Small intestine (tissue), 7 donors: ENCODE measurements around the gene FNDC7. TPM values are rescaled to one million over a fixed set of nuclear protein-coding genes. Genes with fewer than 3 reads are reported as not detected.
A peak's percentile ranks its signal among the peaks of the same experiment; 100 is the strongest.

Experiments used
- DNase-seq, 2 donors: peaks; one replicate each; pipeline versions ENCODE4 v3.0.0 to v3.0.0-alpha.2; 2013
- FAIRE-seq: peaks from 2 replicates; lab custom pipeline; 2012; peaks lifted over from hg19 to GRCh38; lab: Jason Lieb, UNC
- H3K27ac ChIP-seq, 3 donors: one replicate each; pipeline ENCODE4 v1.5.1; 2013; ENCODE audit warnings: low read length in 2 of 3, mild to moderate bottlenecking in 2 of 3, control low read depth in 1 of 3, inconsistent platforms in 1 of 3, low read depth in 1 of 3, moderate library complexity in 1 of 3
- H3K27me3 ChIP-seq, 3 donors: one replicate each; pipeline ENCODE4 v1.6.1; 2013; ENCODE audit warnings: low read length in 3 of 3, inconsistent platforms in 1 of 3; ENCODE audit not compliant: control insufficient read depth in 3 of 3, insufficient read depth in 3 of 3
- H3K36me3 ChIP-seq, 3 donors: one replicate each; pipeline ENCODE4 v1.6.1; 2013; ENCODE audit warnings: low read length in 3 of 3, inconsistent platforms in 1 of 3, low read depth in 1 of 3, mild to moderate bottlenecking in 1 of 3, moderate library complexity in 1 of 3; ENCODE audit not compliant: control insufficient read depth in 3 of 3, insufficient read depth in 2 of 3
- H3K4me1 ChIP-seq, 3 donors: one replicate each; pipeline ENCODE4 v1.6.1; 2013; ENCODE audit warnings: low read length in 2 of 3, inconsistent platforms in 1 of 3, low read depth in 1 of 3, mild to moderate bottlenecking in 1 of 3, moderate library complexity in 1 of 3; ENCODE audit not compliant: control insufficient read depth in 3 of 3, insufficient read depth in 2 of 3
- H3K4me3 ChIP-seq, 3 donors: one replicate each; pipeline ENCODE4 v1.5.1; 2013; ENCODE audit warnings: low read length in 3 of 3, control low read depth in 1 of 3, inconsistent platforms in 1 of 3, low read depth in 1 of 3, mild to moderate bottlenecking in 1 of 3, moderate library complexity in 1 of 3
- H3K9me3 ChIP-seq, 2 donors: one replicate each; pipeline ENCODE4 v1.6.1; 2013; ENCODE audit warnings: low read depth in 1 of 2, low read length in 1 of 2; ENCODE audit not compliant: control insufficient read depth in 2 of 2, insufficient read depth in 1 of 2
- WGBS, 3 donors: extraction: QIAGEN DNeasy Blood & Tissue Kit; methylation state at CpG; one replicate each; pipeline ENCODE4 v1.1.7; 2013; 5-methylcytosine and 5-hydroxymethylcytosine counted together
- polyA plus RNA-seq, 4 donors: library from polyadenylated mRNA; stranded (reverse) in 3 of 4; unstranded in 1 of 4; fragments of 200-250 nt in 3 of 4; fragments of 120-200 nt in 1 of 4; gene quantifications; one replicate each; pipeline versions ENCODE4 v1.2.1 to v1.2.3, GENCODE V29; 2013
- donor health status: healthy with polysubstance abuse.
- donor health status: control.
- donor health status: control.
- donor health status: Bipolar disorder and iron deficiency.
- donor health status: healthy.

The FNDC7 gene
- polyA plus RNA-seq, 4 donors = not detected

DNA sequence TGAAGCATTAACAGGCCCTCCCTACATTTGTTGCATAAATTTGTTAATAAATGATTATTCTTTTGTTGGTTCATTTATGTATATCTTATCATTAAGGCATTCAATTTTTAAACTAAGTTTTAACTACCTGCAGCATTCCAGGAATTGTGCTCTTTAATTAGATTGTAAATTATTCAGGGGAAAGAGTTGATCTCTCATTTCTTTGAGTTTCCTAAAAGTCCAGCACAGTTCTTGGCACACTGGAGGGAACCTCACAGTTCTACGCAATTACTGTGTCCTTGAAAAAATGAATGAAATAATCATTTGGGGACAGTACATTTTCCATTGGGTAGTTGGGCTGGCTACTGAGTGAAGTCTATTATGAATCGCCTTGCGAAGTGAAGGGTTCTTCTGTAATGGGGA is 33.3 kb downstream of the FNDC7 start:
- H3K27ac ChIP-seq = peak overlapping the region; percentile 27 to 99 (median 96)
- H3K9me3 ChIP-seq = no peaks in the 10 kb centered on the region
- H3K4me3 ChIP-seq = no peak overlapping the region
- peaks cover 0 to 4% (median 0%) of the 10 kb centered on the region in 3 donors for H3K27me3 ChIP-seq
- DNase-seq (no peak), FAIRE-seq (no peak)
- H3K4me1 ChIP-seq = no peaks in the 10 kb centered on the region
- 40 to 50% (median 46%) methylated on average over 3 of the region's 3 CpGs for WGBS, 3 donors
- peaks cover 0 to 5% (median 0%) of the 10 kb centered on the region in 3 donors for H3K36me3 ChIP-seq

GRCh38 chr1:108746382-108747170 is 33.9 kb downstream of the FNDC7 start, which contains the start of gene STXBP3:
TSS of gene STXBP3 (plus strand) at chr1:108746674. CDS start at chr1:108746738, 64 bp downstream.
- WGBS, 3 donors = 0% methylated on average over 66 to 75 of the region's 75 CpGs
- Histone ChIP-seq H3K36me3 (peaks cover 0 to 5% (median 0%) of the 10 kb centered on the region in 3 donors), H3K4me1 (no peaks in the 10 kb centered on the region), H3K27me3 (peaks cover 0 to 4% (median 0%) of the 10 kb centered on the region in 3 donors), H3K27ac (peak within 1 kb of the TSS; percentile 96 to 99 (median 97)), H3K9me3 (no peaks in the 10 kb centered on the region), H3K4me3 (peak within 1 kb of the TSS; percentile 50 to 92 (median 64))
- no peak for FAIRE-seq
- DNase-seq = peak; percentile 97 to 99

GRCh38 chr1:108747171-108747850 is 34.6 kb downstream of the FNDC7 start:
- WGBS, 3 donors = 0 to 1% (median 0%) methylated on average over 15 of the region's 15 CpGs
- no peaks in the 10 kb centered on the region for H3K4me1 ChIP-seq
- H3K27ac ChIP-seq = peak overlapping the region; percentile 96 to 99 (median 97)
- DNase-seq (peak; percentile 78 to 87), FAIRE-seq (no peak)
- peaks cover 0 to 5% (median under 1%) of the 10 kb centered on the region in 3 donors for H3K36me3 ChIP-seq
- H3K9me3 ChIP-seq = no peaks in the 10 kb centered on the region
- H3K4me3 ChIP-seq = peak overlapping the region; percentile 50 to 92 (median 64)
- peaks cover 0 to under 1% (median 0%) of the 10 kb centered on the region in 3 donors for H3K27me3 ChIP-seq

- DNase-seq (no peak), FAIRE-seq (no peak)
- Histone ChIP-seq H3K4me3 (no peak overlapping the region), H3K9me3 (no peaks in the 10 kb centered on the region), H3K27me3 (no peaks in the 10 kb centered on the region), H3K36me3 (peaks cover 0 to 5% (median 2%) of the 10 kb centered on the region in 3 donors), H3K4me1 (no peaks in the 10 kb centered on the region), H3K27ac (peak overlapping the region in 1 of 3 donors; percentile 99)
- WGBS, 3 donors = 83 to 85% (median 83%) methylated on average over 3 of the region's 3 CpGs
These were observed 35.2 kb downstream of the FNDC7 start for GRCh38 chr1:108747898-108748297.

DNA sequence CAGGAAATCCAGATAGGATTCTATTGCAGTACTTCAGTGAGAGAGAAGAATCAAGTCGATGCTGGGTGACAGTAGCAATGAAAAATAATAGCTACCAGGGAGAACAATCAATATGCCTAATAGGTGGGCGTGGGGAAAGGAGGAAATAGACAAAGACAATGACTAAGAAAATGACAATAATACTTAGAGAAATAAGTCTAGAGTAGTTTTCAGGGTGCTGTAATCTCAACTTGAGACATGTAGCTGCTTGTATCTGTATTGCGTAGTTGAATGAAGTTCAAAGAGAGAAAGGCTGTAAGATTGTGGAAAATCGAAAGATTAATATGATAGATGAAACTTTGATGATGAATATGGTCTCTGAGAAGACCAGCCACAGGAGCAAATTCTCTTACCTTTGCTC is 36.4 kb downstream of the FNDC7 start:
- H3K9me3 ChIP-seq = no peaks in the 10 kb centered on the region
- 79 to 87% (median 81%) methylated on average over 4 of the region's 4 CpGs for WGBS, 3 donors
- DNase-seq (no peak), FAIRE-seq (no peak)
- no peaks in the 10 kb centered on the region for H3K4me1 ChIP-seq
- no peak overlapping the region for H3K27ac ChIP-seq
- no peaks in the 10 kb centered on the region for H3K27me3 ChIP-seq
- H3K4me3 ChIP-seq = no peak overlapping the region
- peaks cover 0 to 8% (median 2%) of the 10 kb centered on the region in 3 donors for H3K36me3 ChIP-seq

GRCh38 chr1:108750476-108751181 is 37.9 kb downstream of the FNDC7 start:
- H3K36me3 ChIP-seq = peaks cover 0 to 9% (median 2%) of the 10 kb centered on the region in 3 donors
- no peaks in the 10 kb centered on the region for H3K9me3 ChIP-seq
- H3K27ac ChIP-seq = no peak overlapping the region
- DNase-seq (no peak), FAIRE-seq (no peak)
- H3K4me3 ChIP-seq = no peak overlapping the region
- H3K27me3 ChIP-seq = no peaks in the 10 kb centered on the region
- WGBS, 3 donors = 78 to 94% (median 90%) methylated on average over 1 of the region's 1 CpG
- no peaks in the 10 kb centered on the region for H3K4me1 ChIP-seq

DNA sequence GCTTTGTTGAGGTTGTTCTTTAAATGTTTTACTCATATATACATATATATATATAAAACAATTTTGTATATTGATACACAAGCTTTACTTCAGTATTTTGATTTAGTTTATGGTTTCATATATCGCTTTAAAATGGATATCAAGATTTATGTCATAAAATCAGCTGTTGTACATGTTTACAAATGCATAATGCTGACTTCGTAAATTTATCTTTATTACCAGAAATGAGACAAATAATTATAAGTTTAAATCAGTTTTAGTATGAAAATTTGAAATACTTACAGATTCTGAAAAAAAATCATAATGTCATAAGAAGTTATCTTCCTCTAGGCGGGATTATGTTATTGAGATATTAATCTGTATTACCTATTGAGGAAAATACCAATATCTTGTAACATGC is 40.7 kb downstream of the FNDC7 start:
- Histone ChIP-seq H3K36me3 (peaks cover 0 to 6% (median 2%) of the 10 kb centered on the region in 3 donors), H3K27me3 (no peaks in the 10 kb centered on the region), H3K27ac (no peak overlapping the region), H3K9me3 (no peaks in the 10 kb centered on the region), H3K4me3 (no peak overlapping the region), H3K4me1 (no peaks in the 10 kb centered on the region)
- 73 to 81% (median 78%) methylated on average over 3 of the region's 3 CpGs for WGBS, 3 donors
- FAIRE-seq (no peak), DNase-seq (no peak)

DNA sequence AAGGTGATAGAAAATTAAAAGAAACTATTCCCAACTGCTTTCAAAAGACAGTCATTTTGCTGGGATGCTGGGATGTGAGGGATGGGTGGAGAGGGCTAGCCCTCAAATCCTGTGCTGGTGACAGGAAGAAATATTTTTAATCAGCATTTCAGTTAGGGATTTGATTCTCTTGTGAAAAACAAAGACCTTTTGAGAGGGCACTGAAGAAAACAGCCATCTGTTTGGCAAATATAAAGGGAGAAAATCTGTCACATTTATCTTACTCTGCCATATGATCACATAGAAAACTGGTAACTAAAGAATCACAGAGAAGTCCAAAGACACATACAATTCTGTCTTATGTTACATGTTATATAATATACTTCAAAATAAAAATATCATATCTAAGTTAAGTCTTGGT is 46.1 kb downstream of the FNDC7 start:
- Histone ChIP-seq H3K36me3 (peaks cover 0 to 14% (median 8%) of the 10 kb centered on the region in 3 donors), H3K27ac (no peak overlapping the region), H3K4me3 (no peak overlapping the region), H3K4me1 (no peaks in the 10 kb centered on the region), H3K9me3 (no peaks in the 10 kb centered on the region), H3K27me3 (no peaks in the 10 kb centered on the region)
- no peak for FAIRE-seq
- no peak for DNase-seq
